ENCODE data around the gene KCNH2. TPM values are rescaled to one million over a fixed set of nuclear protein-coding genes. Genes with fewer than 3 reads are reported as not detected.

Gene KCNH2
- total RNA-seq, 1 experiment from 2014 or later = 0.27 TPM

DNA sequence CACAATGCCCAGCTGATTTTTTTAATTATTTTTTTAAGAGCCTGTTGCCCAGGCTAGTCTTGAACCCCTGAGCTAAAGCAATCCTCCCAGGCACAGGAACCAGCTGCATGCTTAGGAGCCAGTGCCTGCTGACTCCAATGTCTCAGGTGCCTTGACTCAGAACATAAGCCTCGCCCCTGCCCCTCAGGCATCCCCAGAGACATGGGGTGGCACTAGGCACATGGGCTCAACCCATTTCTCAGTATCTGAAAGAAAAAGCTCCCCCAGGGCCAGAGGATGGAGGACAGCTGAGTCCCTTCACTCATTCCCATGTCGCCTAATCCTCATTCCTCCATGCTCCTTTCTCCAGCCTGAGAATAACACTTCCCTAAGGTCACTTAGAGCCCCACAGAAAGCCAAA is 39.1 kb downstream of the KCNH2 start:
- no peak for DNase-seq (ENCODE audit: extremely low read depth, low read depth)

DNA sequence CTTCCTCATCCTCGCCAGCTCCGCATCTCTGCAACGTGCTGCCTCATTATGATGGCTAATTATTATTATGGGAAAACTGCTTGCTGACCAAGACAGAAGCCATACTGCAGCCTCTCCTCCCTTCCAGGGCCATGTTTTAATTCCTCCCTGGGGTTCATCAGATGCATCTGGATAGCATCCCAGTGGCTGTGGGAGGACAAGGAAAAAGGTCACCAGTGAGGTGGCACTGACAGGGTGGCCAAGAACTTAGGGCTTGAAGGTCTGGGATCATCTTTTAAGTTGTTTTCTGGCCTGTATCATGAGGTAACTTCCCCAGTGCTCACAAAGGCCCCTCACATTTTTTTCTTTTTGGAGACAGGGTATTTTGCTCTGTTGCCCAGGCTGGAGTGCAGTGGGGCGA is 39.6 kb downstream of the KCNH2 start:
- no peak for DNase-seq (ENCODE audit: extremely low read depth, low read depth)

DNA sequence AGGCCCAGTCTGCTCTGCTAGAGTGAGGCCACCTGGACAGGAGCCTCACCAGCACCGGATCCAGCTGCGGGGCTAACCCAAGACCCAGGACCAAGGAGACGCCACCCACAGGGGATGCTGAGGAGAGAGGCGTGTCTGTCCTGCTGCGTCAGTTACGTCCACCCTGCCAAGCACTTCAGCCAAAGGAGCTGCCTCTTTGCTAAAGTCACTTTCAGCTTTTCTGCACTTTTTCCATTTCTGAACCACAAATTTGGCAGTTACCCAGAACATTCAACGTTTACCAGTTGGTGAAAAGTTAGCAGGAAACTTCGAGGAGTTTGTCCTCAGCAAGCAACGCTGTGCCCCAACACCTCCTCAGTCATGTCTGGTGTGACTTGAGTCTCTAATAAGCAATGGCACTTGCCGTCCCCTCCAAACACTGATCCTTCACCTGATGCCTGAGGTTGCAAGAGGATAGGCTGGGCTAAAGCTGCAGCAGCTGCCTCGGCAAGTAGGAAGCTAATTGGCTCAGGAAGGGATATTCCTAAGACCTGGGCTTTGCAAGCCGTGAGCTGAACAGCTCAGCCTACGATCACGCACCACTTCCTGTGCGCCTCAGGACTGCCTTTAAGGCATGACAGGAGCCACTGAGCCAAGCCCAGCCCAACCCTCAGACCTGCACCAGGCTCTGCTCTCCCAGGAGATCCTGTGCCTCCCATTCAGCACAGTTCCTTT is 40.1 kb downstream of the KCNH2 start:
- DNase-seq (ENCODE audit: extremely low read depth, low read depth) = no peak

DNA sequence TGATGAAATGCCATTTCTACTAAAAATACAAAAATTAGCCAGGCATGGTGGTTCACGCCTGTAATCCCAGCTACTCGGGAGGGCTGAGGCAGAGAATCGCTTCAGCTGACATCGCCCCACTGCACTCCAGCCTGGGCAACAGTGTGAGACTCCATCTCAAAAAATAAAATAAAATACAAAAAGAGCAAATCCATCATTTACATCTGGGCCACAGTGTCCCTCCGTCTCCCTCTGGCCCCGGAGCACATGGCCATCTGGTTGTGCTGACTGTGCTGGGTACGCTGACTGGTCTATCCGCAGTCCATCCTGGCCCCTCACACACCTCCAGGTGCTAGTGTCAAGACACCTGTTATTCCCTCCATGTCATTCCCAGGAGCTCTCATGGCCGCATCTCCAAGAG is 42.1 kb downstream of the KCNH2 start:
- no peak for DNase-seq (ENCODE audit: extremely low read depth, low read depth)

DNA sequence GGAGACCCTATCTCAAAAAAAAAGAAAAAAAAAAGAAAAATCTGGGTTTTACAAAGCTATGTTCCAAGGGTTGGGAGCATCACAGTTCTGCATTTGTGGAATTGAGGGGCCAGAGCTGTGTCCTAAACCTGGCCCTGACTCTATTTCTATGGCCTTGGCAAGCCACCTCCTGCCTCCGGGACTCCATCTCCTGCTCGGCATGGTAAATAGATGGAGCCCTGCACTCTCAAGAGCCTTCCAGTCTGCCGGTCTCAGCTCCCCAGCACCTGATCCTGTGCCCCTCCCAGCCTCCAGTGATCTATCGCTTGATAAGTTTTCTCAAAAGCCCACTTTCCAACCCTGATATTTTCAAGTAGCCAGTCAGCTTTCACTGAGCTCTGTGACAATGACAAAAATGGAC is 43.0 kb downstream of the KCNH2 start:
- DNase-seq (ENCODE audit: extremely low read depth, low read depth) = no peak

DNA sequence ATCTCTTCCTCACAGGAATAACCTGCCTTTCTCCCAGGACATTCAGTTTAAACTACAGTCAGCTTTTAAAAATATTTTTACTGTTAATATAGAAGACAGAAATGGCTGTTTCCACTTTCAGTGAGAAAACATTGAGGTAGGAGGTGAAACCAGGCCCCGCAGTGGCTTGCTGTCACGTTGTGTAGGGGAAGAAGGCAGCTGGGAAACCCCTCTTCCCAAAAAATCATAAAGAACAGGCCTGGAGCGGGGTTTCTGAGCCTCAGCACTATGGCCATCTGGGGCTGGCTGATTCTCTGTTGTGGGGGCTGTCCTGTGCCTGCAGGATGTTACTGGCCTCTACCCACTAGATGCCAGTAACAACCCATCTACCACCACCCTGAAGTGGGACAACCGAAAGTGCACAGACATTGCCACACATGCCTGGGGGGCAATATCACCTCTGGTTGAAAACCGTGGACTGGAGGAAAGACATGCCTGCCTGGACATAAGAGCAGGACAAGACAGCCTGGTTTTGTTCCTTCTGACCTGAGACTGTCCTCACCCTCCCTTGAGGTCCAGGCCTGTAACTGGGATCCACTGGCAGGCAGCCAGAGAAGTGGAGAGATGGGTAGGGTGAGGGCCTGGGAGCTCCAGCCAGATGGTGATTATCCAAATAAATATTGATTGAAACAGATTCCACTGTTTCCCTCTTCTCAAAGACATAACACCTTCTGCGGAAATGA is 43.9 kb downstream of the KCNH2 start:
- DNase-seq (ENCODE audit: extremely low read depth, low read depth) = no peak

DNA sequence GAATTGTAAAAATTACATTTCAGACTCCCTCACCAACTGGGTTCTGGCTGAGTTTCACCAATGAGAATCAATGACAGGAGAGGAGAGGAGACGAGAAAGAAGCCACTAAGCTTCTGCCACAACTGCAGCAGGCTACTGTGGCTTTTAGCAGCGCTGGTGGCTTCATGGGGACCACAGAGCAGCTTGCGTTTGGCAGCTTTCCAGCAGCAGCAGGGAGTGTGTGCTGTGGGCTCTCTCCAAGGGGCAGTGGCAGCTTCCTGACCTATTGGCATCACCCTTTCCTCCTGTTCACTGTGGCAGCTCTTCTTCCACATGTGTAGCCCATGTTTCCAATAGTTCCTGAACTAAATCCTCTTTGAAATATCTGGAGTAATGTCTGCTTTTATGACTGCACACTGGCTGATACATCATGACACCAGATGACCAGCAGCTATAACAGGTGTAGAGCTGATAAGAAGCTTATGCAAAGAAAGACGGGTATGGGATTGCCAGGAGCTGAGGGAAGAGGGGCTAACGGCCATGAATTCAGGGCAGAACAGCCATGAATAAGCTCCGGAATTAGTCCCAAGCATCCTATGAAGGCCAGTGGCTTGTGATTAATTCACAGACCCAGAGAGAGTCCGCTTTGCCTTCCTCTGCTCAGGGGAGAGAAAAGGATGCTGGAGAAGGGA is 46.8 kb downstream of the KCNH2 start:
- DNase-seq (ENCODE audit: extremely low read depth, low read depth) = no peak

DNA sequence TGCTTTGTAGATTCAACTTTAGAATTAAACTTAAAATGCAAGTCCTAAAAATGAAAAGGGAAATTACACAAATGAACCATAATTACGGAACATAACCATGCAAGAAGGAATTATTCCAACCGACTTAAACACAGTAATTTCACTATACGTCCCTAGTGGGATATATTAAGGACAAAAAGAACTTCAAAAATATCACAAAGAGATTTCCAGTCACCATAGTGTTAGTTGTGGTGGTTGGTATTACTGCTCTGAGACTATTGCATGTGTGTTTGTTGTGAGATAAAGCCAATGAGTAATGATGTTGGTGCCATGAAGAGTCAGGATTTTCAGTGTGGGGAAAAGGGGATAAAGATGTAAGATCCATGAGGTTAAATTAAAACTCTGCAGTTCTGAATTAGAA is 49.6 kb downstream of the KCNH2 start:
- no peak for DNase-seq (ENCODE audit: extremely low read depth, low read depth)

DNA sequence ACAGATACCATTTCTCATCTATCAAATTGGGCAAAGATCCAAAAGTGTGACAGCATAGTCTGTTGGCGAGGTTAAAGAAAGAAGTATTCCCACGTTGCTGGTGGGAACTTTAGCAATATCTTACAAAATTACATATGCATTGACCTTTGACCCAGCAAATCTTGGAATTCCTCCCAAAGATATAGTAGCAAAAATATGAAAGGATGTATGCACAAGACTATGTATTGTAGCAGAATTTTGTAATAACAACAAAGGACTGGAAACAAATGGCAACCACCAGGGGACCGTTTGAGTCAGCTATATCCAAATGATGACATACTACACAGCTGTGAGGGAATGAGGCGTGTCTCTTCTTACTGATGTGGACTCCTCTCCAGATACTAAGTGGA is 50.2 kb downstream of the KCNH2 start:
- no peak for DNase-seq (ENCODE audit: extremely low read depth, low read depth)

DNA sequence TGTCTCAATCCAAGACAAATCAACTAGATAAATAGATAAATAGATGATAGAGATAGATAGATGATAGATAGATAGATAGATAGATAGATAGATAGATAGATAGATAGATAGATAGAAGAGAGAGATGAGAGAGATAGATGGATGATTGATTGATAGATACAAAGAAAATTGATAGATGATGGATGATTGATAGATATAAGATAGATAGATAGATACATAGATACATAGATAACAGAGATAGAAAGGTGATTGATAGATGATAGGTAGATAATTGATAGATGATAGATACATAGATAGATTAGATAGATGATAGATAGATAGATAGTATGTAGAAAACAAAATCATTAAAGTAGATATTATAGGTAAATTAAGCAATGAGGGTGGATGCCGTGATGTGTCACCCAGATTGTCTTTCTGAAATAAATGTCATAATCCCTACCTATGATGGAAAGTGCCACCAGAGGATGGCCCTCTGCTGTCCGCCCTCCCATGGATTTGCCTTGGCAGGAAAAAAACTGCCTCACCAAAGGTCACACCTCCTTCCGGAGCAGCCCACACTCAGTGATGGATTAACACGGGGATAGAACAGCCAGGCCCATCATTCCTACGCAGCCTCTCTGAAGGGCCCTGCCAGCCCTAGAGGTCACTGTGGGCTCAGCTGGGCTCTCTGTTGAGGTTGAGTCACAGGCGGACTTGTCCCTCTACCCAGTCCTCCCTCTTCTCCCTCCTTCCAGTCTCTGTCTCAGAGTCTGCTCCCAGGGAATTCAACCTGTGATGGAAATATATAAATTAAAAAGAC is 50.8 kb downstream of the KCNH2 start:
- no peak for DNase-seq (ENCODE audit: extremely low read depth, low read depth)

DNA sequence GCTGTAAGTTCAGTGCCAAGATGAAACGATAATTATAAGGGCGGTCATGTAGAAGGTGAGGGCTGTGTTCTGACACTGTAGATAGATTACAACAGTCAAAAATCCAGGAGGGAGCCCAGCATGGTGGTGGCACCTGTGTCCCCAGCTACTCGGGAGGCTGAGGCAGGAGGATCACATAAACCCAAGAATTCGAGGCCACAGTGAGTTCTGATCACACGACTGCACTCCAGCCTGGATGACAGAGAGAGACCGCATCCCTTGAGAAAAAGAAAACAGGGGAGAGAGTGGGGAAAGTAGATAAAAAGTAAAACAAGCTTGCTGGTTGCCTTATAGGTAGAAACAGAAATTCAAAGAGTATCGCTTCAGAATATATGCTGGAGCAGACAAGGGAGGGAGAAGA is 52.1 kb downstream of the KCNH2 start:
- DNase-seq (ENCODE audit: extremely low read depth, low read depth) = no peak

DNA sequence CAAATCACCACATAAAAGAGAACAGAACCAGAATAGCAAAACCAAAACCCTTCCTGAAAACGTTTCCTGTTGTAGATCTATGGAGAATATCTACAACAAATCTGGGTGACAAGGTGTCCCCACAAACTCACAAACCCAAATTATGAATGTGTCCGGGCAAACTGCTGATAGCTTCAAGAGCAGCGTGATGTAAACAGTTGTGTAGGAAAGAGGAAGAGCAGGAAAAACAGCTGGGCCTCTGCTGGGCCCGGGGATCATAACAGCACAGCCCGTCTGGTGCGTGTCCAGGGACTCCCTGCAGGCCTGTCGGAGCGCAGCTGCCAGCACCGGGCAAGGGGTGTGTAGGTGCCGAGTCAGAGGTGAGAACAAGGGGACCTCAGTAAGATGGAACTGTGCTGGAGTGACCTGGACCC is 53.7 kb downstream of the KCNH2 start:
- DNase-seq (ENCODE audit: extremely low read depth, low read depth) = no peak

DNA sequence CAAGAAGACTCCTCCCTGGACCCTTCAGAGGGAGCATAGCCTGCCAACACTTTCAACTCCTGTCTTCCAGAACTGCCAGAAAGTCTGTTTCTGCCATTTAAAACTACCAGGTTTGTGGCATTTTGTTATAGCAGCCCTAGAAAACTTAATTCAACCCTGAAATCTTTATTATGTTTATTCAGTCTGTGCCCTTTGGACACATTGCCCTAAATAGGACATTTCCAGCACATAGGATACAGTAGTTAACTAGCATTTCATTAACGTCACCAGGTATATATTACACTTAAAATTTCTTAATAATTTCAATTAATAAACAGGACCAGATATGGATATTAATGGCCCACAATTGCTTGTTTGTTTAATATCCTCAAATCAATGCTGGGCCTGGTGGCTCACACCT is 54.3 kb downstream of the KCNH2 start:
- no peak for DNase-seq (ENCODE audit: extremely low read depth, low read depth)

DNA sequence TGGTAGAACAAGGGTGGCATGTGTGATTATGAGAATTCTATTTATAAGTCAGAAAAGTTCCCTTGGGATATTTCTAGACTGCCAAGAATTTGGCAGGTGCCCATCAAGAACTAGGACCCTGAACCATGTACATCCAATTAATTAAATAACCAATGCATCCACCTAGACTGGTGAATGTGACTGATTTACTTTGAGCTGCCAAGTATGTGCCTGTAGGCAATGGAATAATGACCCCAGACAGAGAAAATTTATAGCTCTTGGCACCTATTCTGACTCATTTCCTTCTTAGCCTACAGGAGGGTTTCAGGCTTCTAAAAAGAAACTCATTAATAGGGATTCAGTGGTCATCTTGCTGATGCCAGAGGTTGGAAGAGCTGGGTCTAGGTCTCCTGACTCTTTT is 54.9 kb downstream of the KCNH2 start:
- no peak for DNase-seq (ENCODE audit: extremely low read depth, low read depth)

DNA sequence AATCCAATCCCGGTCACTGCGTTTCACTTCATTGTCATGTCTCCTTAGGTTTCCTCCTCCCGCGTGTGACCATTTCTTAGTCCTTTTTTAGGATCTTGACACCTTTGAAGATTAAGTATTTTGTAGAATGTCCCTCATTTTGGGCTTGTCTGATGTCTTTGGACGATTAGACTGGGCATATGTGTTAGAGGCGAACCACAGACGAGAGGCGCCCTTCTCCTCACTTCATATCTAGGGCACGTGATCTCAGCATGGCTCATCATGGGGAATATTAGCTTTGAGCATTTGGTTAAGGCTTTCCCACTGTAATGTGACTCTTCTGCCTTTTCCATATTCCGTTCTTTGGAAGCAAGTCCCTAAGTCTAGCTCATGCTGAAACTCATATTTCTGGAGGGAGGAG is 59.0 kb downstream of the KCNH2 start:
- no peak for DNase-seq (ENCODE audit: extremely low read depth, low read depth)

DNA sequence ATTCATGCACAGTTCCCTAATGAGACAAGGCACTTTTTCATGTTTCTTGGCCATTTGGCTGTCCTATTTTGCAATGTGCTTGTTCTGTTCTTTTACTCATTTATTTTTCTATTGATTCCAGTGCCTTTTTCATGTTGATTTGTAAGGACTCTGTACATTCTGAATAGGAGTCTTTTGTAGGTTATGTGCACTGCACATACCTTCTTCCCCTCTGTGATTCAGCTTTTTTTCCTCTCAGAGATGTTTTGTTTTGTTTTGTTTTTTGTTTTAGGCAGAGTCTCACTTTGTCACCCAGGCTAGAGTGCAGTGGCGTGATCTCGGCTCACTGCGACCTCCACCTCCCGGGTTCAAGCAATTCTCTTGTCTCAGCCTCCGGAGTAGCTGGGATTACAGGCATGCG is 59.7 kb downstream of the KCNH2 start:
- DNase-seq (ENCODE audit: extremely low read depth, low read depth) = no peak

DNA sequence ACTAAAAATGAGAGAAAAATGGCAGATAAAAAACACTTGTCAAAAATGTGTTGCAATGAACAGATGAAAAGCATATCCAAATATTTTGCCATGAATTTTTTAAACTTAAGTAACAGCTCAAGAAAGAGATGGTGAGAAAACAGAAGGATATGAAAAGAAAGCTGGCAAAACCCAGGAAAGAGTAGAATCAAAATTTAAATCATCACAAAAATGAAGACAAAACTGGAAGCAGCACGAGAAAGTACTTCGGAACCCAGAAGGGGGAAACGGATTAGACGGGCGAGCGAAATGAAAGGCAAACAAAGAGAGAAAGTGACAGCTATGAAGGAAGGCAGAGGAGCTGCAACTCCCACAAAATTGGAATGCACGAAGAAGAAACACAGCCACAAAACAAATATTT is 60.2 kb downstream of the KCNH2 start:
- DNase-seq (ENCODE audit: extremely low read depth, low read depth) = no peak

DNA sequence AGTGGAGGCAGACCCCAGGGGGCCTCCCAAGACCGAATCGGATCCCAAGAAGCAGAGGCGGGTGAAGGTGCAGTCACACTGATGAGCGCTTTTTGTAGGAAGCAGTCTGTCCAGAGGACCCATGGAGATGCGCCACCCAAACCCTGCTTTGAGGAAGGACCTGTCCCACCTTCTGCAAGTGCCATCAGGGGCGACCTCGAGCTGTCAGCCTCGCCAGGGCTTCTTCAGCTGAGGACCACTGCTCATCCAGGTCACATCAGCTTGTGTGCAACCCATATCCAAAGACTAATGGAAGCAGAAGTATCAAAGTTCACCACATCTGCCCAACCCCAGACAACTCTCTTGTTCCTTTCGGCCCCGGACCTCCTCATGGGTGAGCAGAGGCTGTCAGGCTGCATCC is 61.5 kb downstream of the KCNH2 start:
- no peak for DNase-seq (ENCODE audit: extremely low read depth, low read depth)

DNA sequence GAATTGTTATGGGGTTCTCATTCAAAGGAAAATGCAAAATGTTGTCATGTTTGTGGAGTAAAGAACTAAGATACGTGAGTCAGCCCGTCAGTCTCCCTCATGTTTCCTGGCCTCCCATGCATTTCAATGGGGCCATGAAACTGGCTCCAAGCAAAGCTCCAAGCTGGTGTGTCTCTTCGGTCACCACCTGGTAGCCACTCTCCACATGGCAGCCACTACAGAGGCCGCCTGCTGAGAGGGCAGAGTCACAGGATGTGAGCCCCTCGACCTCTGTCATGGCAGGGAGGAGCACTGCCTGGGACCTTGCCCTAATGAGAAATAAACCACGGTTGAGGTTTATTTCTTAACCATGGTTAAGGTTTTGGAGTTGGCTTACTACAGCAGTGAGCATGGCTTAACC is 63.2 kb downstream of the KCNH2 start:
- DNase-seq (ENCODE audit: extremely low read depth, low read depth) = no peak

DNA sequence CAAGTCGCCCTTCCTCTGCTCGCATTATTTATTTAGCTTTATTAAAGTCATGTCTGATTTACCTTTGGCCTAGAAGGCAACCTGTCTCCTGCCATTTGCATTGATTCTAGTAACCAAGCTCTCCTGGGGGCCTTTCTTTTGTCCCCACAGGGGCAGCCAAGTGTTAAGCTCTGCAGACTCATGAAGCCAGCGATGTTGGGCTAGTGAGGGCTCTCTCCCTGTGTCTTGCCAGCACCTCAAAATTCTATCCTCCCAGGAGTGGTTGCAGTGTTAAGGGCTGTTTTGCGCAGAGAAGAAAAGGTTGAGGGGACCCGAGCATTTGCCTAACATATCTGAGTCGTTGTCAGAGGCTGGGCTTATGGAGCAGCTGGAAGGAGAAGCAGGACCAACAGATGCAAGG is 63.9 kb downstream of the KCNH2 start:
- DNase-seq (ENCODE audit: extremely low read depth, low read depth) = no peak

DNA sequence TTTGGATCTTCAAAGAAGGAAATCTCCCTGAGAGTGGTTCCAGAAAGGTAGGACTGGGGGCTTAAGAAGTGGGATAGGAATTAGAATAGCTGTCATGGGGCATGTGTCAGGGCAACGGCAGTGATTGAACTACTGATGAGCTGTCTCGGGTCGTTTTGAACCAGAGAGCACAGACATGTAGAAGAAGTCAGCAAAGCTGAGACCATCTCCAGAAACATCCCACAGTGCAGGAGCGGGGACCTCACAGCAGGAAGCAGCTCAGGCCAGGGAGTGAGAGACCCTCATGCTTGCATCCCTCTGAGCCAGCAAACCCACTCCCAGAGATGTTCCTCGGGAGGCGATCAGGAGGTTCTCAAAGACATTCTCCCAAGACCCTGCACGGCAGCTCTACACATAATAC is 65.7 kb downstream of the KCNH2 start:
- no peak for DNase-seq (ENCODE audit: extremely low read depth, low read depth)

Data from NCI-H460 (cell line).